Endothelial cell of umbilical vein (primary cell): Measurements from ENCODE around the gene TMTC4.

Source experiments
- EZH2 ChIP-seq: IDR thresholded peaks from 2 replicates; pipeline ENCODE4 v1.6.1; 2012; ENCODE audit warnings: borderline replicate concordance, low read depth, mild to moderate bottlenecking, moderate library complexity, low read length, inconsistent platforms; ENCODE audit not compliant: severe bottlenecking
- FOS ChIP-seq: IDR thresholded peaks from 2 replicates; pipeline ENCODE4 v1.6.1; 2011; ENCODE audit warnings: mild to moderate bottlenecking, low read length, moderate library complexity, borderline replicate concordance; ENCODE audit not compliant: insufficient read depth
- GATA2 ChIP-seq: IDR thresholded peaks from 2 replicates; pipeline ENCODE4 v1.7.0; 2011; ENCODE audit warnings: low read depth, mild to moderate bottlenecking, moderate library complexity, mixed read lengths, low read length; ENCODE audit not compliant: insufficient read length, insufficient read depth
- JUN ChIP-seq: IDR thresholded peaks from 2 replicates; pipeline ENCODE4 v1.6.1; 2011; ENCODE audit warnings: borderline replicate concordance, low read depth; ENCODE audit not compliant: insufficient read length, insufficient read depth
- POLR2A ChIP-seq: IDR thresholded peaks from 2 replicates; pipeline ENCODE4 v1.6.1; 2012; ENCODE audit warnings: low read depth, mild to moderate bottlenecking, control low read depth, low read length
- POLR2AphosphoS5 ChIP-seq: IDR thresholded peaks from 2 replicates; pipeline ENCODE4 v1.6.1; 2012; ENCODE audit warnings: low read depth, mild to moderate bottlenecking, control low read depth, low read length, moderate library complexity; ENCODE audit not compliant: insufficient read depth
- TF ChIP-seq, protein P1 (sequence below), 2 donors: IDR thresholded peaks; 1 replicate in 1 of 2; 2 replicates in 1 of 2; pipeline ENCODE4 v1.5.1; 2011; ENCODE audit warnings: low read length in 2 of 2, mild to moderate bottlenecking in 2 of 2, moderate library complexity in 2 of 2, control low read depth in 1 of 2, inconsistent platforms in 1 of 2, low read depth in 1 of 2; ENCODE audit not compliant: insufficient read depth in 1 of 2; ENCODE audit errors: extremely low read depth in 1 of 2
- TF ChIP-seq, protein P2 (sequence below): IDR thresholded peaks from 2 replicates; pipeline ENCODE4 v1.6.1; 2011; ENCODE audit not compliant: insufficient read depth, insufficient read length

- TF ChIP-seq POLR2A (no peak), GATA2 (no peak), FOS (no peak), EZH2 (no peak), JUN (no peak), POLR2AphosphoS5 (no peak)
- TF ChIP-seq, protein P1, sequence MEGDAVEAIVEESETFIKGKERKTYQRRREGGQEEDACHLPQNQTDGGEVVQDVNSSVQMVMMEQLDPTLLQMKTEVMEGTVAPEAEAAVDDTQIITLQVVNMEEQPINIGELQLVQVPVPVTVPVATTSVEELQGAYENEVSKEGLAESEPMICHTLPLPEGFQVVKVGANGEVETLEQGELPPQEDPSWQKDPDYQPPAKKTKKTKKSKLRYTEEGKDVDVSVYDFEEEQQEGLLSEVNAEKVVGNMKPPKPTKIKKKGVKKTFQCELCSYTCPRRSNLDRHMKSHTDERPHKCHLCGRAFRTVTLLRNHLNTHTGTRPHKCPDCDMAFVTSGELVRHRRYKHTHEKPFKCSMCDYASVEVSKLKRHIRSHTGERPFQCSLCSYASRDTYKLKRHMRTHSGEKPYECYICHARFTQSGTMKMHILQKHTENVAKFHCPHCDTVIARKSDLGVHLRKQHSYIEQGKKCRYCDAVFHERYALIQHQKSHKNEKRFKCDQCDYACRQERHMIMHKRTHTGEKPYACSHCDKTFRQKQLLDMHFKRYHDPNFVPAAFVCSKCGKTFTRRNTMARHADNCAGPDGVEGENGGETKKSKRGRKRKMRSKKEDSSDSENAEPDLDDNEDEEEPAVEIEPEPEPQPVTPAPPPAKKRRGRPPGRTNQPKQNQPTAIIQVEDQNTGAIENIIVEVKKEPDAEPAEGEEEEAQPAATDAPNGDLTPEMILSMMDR (IDR thresholded peaks at IDR 0.05; ENCODE audit: extremely low read depth in 1 of 2, insufficient read depth in 1 of 2, low read depth in 1 of 2, low read length in 2 of 2), result no peak
- TF ChIP-seq, protein P2, sequence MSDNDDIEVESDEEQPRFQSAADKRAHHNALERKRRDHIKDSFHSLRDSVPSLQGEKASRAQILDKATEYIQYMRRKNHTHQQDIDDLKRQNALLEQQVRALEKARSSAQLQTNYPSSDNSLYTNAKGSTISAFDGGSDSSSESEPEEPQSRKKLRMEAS, result no peak
These were observed 47.5 kb downstream of the TMTC4 start for GRCh38 chr13:100627120-100627519.
